Measurements from ENCODE around the gene ZMIZ1.

Gene ZMIZ1

GRCh38 chr10:79160191-79160590 lies 91.4 kb downstream of the ZMIZ1 start:
- no peak for DNase-seq

- DNase-seq: no peak
Observed at GRCh38 chr10:79161557-79161956, 92.8 kb downstream of the ZMIZ1 start.

GRCh38 chr10:79162022-79162421 lies 93.3 kb downstream of the ZMIZ1 start:
- no peak for DNase-seq

GRCh38 chr10:79162861-79163665 lies 94.3 kb downstream of the ZMIZ1 start:
- DNase-seq: no peak

GRCh38 chr10:79163666-79163975 lies 94.9 kb downstream of the ZMIZ1 start:
- DNase-seq: no peak

GRCh38 chr10:79164075-79164474 lies 95.3 kb downstream of the ZMIZ1 start:
- DNase-seq: no peak

- DNase-seq: no peak
Observed at GRCh38 chr10:79165070-79165778, 96.5 kb downstream of the ZMIZ1 start.

GRCh38 chr10:79166312-79166721 lies 97.6 kb downstream of the ZMIZ1 start:
- no peak for DNase-seq

GRCh38 chr10:79166741-79167140 lies 98.0 kb downstream of the ZMIZ1 start:
- DNase-seq: no peak

GRCh38 chr10:79167537-79167936 lies 98.8 kb downstream of the ZMIZ1 start:
- no peak for DNase-seq

- no peak for DNase-seq
Observed at GRCh38 chr10:79168210-79168609, 99.4 kb downstream of the ZMIZ1 start.

GRCh38 chr10:79170226-79170752 lies 101.5 kb downstream of the ZMIZ1 start:
- no peak for DNase-seq

GRCh38 chr10:79170993-79171392 lies 102.2 kb downstream of the ZMIZ1 start:
- no peak for DNase-seq

GRCh38 chr10:79171504-79171903 lies 102.7 kb downstream of the ZMIZ1 start:
- DNase-seq: no peak

GRCh38 chr10:79172881-79173280 lies 104.1 kb downstream of the ZMIZ1 start:
- DNase-seq: no peak

- no peak for DNase-seq
Observed at GRCh38 chr10:79173582-79174262, 105.0 kb downstream of the ZMIZ1 start.

- no peak for DNase-seq
Observed at GRCh38 chr10:79176052-79176501, 107.3 kb downstream of the ZMIZ1 start.

- no peak for DNase-seq
Observed at GRCh38 chr10:79176949-79177602, 108.3 kb downstream of the ZMIZ1 start.

- no peak for DNase-seq
Observed at GRCh38 chr10:79178070-79178576, 109.4 kb downstream of the ZMIZ1 start.

- no peak for DNase-seq
Observed at GRCh38 chr10:79178614-79179163, 109.9 kb downstream of the ZMIZ1 start.

GRCh38 chr10:79179164-79179956 lies 110.6 kb downstream of the ZMIZ1 start:
- DNase-seq: no peak

GRCh38 chr10:79179957-79180309 lies 111.2 kb downstream of the ZMIZ1 start:
- no peak for DNase-seq

Measured in NK-92 treated with Interleukin-12 subunit alpha and Interleukin-12 subunit beta, amount 100 ng/mL, for 24 hours (cell line).